WI38 (cell line): ENCODE results near the gene LPCAT2.

Source experiments
- H3K4me3 ChIP-seq: 2 replicates; pipeline ENCODE4 v1.5.1; 2011; ENCODE audit warnings: low read depth, mild to moderate bottlenecking, control low read depth, low read length
- TF ChIP-seq, protein P1 (sequence below): IDR thresholded peaks from 2 replicates; pipeline ENCODE4 v1.5.1; 2012; ENCODE audit warnings: low read depth, mild to moderate bottlenecking, control low read depth, low read length

LPCAT2 gene

DNA sequence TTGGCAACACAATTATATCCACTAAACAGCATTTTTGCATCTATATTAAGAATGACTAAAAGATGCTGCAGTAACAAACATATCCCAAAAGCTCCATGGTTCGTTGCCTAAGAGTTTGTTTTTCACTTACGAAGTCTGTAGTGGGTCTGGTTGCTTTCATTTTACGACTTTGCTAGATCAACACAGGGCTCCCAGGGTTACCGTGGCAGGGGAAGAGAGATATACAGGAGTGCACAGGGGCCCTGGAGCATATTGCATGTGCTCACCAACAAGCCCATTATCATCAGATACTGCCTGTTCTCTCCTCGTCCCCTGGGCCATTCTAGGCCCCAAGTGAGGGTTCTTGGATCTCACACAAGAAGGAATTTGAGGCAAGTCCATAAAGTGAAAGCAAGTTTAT, 33.0 kb upstream of the LPCAT2 start:
- TF ChIP-seq, protein P1, sequence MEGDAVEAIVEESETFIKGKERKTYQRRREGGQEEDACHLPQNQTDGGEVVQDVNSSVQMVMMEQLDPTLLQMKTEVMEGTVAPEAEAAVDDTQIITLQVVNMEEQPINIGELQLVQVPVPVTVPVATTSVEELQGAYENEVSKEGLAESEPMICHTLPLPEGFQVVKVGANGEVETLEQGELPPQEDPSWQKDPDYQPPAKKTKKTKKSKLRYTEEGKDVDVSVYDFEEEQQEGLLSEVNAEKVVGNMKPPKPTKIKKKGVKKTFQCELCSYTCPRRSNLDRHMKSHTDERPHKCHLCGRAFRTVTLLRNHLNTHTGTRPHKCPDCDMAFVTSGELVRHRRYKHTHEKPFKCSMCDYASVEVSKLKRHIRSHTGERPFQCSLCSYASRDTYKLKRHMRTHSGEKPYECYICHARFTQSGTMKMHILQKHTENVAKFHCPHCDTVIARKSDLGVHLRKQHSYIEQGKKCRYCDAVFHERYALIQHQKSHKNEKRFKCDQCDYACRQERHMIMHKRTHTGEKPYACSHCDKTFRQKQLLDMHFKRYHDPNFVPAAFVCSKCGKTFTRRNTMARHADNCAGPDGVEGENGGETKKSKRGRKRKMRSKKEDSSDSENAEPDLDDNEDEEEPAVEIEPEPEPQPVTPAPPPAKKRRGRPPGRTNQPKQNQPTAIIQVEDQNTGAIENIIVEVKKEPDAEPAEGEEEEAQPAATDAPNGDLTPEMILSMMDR, result no peak

DNA sequence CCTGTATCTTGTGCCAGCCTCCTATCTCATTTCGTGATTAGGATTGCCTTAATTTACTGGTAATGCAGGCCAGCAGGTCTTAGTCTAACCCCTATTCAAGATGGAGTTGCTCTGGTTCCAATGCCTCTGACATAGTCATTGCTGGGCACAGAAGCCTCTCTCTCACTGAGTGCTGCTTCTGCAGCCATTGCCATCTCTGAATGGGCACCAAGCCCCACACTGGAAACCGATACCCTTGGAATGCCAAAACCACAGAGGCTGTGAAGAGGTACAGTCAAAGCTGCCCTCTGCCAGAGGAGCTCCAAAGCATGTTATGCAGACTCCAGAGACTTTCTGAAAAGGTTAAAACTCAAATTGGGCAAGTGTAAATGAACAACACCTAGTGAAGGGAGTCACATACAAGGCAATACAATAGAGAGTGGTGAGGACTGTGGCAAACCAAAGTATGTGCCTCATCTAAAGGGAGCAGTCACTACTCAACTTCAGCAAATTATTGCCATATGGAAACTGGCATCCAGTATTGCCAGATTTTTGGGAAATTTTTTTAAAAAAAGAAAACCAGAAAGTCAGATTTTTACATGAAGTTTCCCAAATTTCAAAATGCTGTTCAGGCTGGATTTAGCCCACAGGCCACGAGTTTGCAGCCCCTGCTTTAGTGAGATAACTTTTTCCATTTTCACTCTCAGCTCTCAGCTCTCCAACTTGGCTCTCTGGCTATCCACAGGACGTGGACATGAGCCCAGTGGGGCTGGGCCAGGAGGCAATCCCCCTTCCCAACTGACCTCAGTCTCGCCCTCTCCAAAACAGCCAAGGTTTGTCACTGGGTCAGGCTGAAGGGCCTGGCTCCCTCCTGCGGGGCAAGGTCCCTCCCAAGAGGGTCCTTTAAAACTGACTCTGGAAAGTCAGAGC, 32.0 kb upstream of the LPCAT2 start:
- TF ChIP-seq, protein P1, result no peak
- H3K4me3 ChIP-seq, result no peak overlapping the region

More for the DNA sequence above, 33.0 kb upstream of the LPCAT2 start:
- H3K4me3 ChIP-seq, result no peak overlapping the region

DNA sequence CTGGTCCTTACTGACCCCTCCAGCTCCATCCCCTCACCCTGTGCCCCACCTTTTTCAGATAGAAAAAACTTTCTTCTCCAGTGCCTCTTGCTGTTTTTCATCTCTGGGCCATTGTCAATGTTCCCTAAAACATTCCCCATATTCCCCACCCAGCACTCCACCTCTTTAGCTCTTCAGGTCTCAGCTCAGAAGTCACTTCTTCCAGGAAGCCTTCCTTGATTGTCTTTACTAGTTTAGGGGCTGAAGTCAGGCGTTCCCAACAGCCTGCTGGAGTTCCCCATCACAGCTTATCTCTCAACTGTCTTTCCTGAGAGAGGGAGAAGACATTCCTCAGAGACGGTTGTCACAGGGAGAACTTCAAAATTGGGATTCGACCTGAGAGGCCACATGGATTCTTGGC, 31.1 kb upstream of the LPCAT2 start:
- H3K4me3 ChIP-seq, result no peak overlapping the region
- TF ChIP-seq, protein P1, result no peak

DNA sequence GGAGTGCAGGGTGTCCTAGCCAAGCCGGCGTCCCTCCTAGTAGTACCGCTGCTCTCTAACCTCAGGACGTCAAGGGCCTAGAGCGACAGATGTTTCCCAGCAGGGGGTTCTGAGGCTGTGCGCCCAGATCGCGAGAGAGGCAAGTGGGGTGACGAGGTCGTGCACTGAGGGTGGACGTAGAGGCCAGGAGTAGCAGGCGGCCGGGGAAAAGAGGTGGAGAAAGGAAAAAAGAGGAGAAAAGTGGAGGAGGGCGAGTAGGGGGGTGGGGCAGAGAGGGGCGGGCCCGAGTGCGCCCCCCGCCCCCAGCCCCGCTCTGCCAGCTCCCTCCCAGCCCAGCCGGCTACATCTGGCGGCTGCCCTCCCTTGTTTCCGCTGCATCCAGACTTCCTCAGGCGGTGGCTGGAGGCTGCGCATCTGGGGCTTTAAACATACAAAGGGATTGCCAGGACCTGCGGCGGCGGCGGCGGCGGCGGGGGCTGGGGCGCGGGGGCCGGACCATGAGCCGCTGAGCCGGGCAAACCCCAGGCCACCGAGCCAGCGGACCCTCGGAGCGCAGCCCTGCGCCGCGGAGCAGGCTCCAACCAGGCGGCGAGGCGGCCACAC, 29.9 kb upstream of the LPCAT2 start, which contains the start of gene MMP2:
Gene MMP2, plus strand, starts transcription at position 372 of the 603 bp plus-strand sequence. CDS start 282 bp downstream, outside the sequence.
- TF ChIP-seq, protein P1, result no peak

DNA sequence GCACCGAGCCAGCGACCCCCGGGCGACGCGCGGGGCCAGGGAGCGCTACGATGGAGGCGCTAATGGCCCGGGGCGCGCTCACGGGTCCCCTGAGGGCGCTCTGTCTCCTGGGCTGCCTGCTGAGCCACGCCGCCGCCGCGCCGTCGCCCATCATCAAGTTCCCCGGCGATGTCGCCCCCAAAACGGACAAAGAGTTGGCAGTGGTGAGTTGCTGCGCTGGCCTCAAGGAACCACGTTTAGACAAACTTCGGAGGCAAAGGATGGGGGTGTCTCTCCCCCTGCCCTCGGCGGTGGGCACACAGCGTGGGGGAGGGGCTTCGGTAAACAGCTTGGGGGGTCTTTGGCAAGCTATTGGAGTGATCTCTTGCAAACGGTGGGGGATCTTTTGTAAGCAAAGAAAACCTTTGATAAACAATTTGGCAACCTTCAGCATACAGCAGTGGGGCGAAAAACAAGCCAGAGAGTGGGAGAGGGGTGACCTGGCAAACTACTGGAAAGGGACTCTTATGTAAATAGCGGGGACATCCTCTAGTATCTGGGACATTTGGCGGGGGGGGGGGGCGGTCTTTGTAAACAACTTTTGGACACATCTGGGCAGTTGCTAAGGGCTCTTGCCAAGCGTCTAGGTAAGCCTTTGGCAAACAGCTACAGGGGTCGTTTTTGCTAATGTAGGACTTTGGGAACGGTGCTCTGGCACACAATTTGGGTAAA, 29.3 kb upstream of the LPCAT2 start:
- TF ChIP-seq, protein P1, result no peak
- H3K4me3 ChIP-seq, result peak overlapping the region; percentile 95

More for the DNA sequence above, 29.9 kb upstream of the LPCAT2 start, which contains the start of gene MMP2:
- H3K4me3 ChIP-seq, result peak within 1 kb of the TSS; percentile 95

DNA sequence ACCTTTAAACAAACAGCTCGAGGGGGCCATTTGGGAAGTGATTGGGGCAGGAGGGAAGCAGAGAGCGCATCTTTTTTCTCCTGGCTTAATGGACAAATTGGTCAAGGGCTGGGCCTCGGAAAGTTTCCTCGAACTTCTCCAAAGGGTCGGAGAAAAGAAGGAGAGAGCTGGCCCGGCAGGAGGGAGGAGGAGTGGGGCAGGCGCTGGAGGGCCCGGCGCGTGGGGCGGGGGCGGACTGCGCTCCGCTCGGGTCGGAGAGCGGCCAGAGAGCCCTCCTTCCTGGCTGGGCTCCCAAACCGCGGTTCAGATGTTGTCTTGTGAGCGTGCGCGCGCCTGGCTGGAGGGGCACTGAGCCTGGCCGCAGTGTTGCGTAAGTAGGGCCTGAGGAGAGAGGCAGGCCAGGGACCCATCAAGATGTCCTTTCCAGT, 28.6 kb upstream of the LPCAT2 start:
- TF ChIP-seq, protein P1, result no peak
- peak overlapping the region; percentile 95 for H3K4me3 ChIP-seq
